NCI-H2081 (cell line): ENCODE data around the gene GYS1.
A peak's percentile ranks its signal among the peaks of the same experiment; 100 is the strongest.

Experiments used
- DNase-seq, 2 experiments: peaks; one replicate each; lab custom pipeline; 2025; lab: John Stamatoyannopoulos, UW

The GYS1 gene

DNA sequence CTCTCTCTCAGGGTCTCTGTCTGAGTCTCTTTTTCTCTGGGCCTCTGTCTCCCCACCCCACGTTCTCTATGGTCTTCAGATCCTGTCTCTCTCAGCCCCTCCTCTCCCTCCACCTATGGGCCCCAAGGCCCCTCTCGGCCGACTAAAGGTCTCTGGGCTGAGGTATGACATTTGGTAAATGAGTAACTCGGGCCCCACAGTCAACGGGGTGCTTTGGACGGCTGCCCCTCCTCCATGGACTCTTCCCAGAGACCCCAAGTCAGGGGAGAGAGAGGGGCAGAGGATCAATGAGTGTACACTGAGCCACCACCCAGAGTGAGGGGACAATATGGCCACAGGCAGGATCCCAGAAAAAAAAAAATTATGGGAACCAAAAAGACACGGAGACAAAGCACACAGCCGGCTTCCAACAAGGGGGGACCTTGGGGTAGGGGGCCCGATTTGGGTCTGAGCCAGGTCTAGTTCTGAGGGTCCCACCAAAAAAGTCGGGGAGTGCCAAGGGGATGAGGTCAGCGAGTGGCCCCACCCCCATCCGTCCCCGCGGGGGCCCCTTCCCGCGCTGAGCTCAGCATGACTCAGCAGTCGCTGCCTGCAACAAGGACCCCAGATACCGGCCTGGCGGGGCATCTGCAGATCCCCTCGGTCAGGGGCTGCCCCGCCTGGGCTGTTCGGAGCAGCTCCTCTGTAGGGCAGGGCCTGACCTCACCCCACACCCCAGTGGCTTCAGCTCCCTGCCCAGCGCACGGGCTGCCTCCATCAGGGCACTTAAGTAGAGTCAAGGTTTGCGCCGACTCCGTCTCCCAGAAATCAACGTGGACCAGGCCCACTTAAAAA, 29.5 kb downstream of the GYS1 start:
- DNase-seq = no peak

DNA sequence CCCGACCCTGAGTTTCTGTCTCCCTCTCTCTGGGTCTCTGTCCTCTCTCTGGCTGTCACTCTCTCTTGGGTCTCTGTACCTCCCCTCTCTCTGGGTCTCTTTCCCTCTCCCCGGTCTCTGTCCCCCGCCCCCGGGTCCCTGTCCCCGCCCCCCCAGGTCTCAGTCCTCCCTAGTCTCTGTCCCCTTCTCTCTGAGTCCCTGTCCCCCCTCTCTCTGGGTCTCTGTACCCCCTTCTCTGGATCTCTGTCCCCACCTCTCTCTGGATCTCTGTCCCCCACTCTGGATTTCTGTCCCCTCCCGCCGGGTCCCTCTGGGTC, 30.3 kb downstream of the GYS1 start:
- DNase-seq = no peak

DNA sequence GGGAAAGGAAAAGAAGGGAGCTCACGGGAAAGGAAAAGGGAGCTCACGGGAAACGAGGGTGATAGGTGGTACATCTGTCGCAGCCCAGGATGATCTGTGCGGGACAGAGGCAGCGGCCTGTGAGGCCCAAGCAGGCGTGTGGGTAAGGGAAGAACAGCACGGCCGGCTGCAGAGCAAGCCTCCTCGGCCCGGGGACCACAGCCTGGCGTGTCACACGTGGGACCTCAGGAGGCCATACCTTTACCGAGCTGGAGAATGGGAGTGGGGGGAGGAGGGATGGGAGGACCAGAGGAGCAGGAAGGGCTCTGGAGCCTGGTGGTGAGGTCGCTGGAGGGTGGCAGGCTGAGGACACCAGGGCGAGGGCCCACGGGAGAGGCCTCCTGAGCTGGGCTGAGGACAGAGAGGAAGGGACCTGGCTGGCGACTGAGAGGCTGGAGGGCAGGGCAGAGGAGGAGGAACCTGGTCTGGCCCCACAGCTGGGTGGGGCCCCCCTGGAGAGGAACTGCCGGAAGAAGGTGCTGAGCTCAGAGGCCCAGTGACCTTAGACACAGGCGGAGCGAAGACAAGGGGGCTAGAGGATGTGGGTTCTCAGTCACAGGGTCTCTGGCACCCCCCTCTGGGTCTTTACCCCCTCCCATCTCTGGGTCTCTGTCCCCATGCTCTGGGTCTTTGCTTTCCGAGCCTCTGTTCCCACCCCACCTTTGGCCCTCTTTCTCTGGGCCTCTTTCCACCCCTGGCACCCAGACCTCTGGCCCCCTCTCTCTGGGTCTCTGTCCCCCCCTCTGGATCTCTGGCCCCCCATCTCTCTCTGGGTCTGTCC, 30.9 kb downstream of the GYS1 start:
- no peak for DNase-seq

DNA sequence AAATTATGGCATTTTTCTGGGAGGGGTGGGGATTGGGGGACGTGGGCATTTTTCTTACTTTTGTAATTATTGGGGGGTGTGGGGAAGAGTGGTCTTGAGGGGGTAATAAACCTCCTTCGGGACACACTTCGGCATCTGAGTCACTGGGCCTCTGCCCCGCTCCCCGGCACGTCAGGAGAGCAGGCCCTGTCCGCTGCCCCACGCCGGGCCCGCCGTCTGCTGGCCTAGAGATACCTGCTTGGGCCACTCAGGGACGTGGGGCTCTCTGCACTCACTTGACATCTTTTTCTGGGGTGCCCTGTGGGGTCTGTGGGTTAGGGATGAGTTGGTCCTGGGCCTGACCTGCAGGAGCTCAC, 31.5 kb downstream of the GYS1 start:
- no peak for DNase-seq

DNA sequence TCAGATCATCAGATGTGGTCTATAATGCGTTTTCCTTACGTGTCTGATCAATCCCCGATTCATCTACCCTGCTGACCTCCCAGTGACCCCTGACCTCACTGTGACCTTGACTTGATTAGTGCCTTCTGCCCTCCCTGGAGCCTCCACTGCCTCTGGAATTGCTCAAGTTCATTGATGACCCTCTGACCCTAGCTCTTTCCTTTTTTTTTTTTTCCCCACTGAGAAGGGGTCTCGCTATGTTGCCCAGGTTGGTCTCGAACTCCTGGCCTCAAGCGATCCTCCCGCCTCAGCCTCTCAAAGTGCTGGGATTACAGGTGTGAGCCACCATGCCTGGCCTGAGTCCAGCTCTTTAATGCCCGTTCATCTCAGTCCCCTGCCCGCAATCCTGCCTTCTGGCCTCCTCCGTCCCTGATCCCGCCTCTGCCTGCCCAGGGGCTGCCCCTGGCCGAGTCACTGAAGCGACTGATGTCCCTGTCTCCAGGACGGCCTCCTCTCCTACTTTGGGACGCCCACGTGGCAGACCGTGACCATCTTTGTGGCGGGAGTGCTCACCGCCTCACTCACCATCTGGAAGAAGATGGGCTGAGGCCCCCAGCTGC, 32.0 kb downstream of the GYS1 start:
- no peak for DNase-seq

DNA sequence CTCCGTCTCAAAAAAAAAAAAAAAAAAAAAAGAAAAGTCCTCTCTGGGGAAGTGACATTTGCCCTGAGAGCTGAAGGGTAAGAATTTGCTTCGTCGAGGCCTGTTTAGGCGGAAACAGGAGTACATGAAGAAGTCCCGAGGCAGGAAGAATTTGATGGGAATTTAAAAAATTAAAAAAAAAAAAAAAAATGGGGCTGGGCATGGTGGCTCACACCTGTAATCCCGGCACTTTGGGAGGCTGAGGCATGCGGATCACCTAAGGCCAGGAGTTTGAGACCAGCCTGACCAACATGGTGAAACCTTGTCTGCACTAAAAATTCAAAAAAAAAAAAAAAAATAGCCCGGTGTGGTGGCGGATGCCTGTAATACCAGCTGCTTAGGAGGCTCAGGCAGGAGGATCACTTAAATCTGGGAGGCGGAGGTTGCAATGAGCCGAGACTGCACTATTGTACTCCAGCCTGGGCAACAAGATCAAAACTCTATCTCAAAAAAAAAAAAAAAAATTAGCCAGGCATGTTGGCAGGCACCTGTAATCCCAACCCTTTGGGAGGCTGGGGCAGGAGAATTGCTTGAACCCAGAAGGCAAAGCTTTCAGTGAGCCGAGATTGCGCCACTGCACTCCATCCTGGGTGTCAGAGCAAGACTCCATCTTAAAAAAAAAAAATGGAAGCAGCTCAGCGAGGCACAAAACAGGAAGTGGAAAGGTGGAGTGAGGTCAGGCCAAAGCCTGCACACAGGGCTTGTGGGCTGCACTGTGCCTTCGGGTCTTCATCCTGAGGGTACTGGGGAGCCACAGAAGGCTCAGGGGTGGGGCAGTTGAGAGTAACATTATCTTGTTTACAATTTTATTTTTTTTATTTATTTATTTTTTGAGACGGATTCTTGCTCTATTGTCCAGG, 33.5 kb downstream of the GYS1 start:
- no peak for DNase-seq

DNA sequence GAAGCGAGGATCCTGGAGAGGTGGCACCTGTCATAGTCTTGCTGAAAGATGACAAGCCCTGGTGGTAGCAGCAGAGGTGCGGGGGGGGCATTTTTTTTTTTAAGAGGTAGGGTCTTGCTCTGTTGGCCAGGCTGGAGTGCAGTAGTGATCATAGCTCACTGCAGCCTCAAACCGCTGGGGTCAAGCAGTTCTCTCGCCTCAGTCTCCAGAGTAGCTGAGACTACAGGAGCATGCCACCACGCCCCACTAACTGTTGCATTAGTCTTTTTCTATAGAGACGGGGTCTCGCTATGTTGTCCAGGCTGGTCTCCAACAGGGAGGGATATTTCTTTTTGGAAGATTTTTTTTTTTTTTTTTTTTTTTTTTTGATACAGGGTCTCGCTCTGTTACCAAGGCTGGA, 35.1 kb downstream of the GYS1 start:
- no peak for DNase-seq

DNA sequence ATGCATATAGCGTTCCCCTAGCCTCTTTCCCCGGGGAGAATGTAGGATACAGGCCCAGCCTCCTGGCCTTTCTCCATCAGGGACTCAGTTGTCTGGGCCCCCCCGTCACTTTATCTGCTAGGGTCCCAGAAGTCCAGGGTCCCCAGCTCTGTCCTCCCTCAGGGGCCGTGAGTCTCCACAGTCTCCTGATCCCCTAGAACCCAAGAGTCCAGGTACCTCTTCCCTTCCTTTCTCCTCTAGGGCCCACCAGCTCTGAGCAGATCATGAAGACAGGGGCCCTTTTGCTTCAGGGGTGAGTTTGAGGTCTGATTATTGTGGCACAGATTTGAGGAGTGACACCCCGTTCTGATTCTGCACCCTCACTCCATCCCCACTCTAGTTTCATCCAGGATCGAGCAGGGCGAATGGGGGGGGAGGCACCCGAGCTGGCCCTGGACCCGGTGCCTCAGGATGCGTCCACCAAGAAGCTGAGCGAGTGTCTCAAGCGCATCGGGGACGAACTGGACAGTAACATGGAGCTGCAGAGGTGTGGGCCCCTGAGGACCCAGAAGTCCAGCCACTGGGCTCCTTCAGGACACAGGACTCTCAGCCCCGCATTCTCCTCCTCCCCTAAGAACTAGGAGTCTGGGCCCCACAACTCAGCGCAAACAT, 37.7 kb downstream of the GYS1 start:
- no peak for DNase-seq

DNA sequence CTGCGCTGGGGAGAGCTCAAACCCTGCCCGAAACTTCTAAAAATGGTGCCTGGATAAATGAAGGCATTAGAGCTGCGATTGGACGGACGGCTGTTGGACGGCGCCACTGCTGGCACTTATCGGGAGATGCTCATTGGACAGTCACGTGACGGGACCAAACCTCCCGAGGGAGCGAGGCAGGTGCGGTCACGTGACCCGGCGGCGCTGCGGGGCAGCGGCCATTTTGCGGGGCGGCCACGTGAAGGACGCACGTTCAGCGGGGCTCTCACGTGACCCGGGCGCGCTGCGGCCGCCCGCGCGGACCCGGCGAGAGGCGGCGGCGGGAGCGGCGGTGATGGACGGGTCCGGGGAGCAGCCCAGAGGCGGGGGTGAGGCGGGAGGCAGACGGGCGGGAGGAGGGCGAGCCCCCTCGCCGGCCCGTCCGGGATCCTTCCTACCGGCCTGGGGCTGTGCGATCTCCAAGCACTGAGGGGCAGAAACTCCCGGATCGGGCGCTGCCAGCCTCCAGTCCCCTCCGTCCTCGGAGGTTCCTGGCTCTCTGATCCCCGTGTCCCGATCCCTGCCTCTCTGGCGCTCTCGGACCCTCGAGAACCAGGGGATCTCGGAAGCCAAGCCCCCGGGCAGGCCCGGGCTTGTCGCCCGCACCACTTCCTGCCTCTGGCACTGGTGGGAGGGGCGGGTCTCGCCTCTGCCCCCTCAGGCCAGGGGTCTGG, 38.4 kb downstream of the GYS1 start, which contains the start of gene BAX:
TSS of gene BAX (plus strand) at position 281 of the 713 bp plus-strand sequence. CDS start at position 335, 54 bp downstream.
- peak; percentile 96 to 98 for DNase-seq

DNA sequence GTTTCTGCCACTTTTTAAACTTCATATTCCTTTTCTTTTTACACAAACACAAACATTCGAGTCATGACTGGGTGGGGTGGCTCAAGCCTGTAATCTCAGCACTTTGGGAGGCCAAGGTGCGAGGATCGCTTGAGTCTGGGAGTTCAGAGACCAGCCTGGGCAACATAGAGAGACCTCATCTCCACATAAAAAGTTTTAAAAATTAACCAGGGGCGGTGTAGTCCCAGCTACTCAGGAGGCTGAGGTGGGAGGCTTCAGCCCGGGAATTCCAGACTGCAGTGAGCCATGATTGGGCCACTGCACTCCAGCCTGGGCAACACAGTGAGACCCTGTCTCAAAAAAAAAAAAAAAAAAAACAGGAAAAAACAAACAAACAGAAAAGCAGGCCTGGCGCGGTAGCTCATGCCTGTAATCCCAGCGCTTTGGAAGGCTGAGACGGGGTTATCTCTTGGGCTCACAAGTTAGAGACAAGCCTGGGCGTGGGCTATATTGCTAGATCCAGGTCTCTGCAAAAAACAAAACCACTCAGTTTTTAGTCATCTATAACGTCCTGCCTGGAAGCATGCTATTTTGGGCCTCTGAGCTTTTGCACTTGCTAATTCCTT, 39.0 kb downstream of the GYS1 start:
- DNase-seq = no peak

DNA sequence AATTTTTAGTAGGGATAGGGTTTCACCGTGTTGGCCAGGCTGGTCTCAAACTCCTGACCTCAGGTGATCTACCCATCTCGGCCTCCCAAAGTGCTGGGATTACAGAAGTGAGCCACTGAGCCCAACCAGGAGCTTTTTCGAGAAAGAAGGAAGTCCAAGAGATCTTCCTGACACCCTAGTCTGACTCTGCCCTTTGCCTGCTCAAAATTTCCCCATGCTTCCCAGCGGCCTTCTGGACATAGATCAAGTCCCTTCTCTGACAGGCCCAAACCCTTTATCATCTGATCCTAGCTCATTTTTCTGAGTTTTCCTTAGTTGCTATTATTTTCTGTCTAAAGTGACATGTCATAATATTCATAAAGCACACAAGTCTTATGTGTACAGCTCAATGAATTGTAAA, 40.0 kb downstream of the GYS1 start:
- DNase-seq = no peak

DNA sequence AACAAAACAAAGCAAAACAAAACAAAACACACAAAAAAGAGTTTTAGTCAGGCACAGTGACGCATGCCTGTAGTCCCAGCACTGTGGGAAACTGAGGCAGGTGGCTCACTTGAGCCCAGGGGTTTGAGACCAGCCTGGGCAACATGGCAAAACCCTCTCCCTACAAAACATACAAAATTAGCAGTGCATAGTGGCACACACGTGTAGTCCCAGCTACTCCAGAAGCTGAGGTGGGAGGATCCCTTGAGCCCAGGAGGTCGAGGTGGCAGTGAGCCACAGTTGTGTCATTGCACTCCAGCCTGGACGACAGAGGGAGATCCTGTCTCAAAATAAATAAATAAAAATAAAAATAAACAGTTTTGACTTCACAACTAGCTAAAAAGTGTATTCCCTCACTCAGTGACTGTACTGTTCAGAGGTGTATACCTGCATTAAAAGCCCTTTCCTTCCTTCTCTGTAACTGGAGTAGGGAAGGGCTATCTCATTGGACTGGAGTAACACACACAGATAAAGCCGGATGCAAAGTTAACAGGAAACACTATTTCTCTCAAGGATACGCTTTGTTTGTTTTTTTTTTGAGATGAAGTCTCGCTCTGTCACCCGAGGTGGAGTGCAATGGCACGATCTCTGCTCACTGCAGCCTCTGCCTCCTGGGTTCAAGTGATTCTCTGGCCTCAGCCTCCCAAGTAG, 42.1 kb downstream of the GYS1 start:
- no peak for DNase-seq

DNA sequence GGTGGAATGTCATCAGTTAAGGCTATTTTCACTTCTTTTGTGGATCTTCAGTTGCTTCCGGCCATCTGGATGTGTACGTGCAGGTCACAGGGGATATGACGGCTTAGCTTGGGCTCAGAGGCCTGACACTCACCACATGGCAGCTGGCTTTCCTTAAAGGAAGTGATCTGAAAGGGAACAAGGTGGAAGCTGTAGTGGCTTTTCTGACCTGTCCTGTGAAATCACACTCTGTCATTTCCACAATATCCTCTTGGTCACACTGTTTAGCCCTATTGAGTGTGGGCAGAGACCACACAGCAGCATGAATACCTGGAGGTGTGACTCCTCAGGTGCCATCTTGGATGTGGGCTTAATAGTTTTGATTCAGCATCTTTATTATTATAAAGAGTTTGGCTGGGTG, 43.0 kb downstream of the GYS1 start:
- DNase-seq = no peak

DNA sequence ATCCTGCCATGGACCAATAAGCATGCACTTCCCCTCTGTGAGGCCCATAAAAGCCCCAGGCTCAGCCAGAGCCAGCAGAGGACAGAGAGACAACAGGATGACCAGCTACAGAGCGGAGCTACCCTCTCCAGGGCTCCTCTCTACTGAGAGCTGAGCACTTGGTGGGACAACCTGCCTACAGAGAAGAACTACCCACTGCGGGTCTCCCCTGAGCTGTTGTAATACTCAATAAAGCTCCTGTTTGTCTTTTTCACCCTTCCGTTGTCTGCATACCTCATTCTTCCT, 45.9 kb downstream of the GYS1 start:
- DNase-seq = no peak

DNA sequence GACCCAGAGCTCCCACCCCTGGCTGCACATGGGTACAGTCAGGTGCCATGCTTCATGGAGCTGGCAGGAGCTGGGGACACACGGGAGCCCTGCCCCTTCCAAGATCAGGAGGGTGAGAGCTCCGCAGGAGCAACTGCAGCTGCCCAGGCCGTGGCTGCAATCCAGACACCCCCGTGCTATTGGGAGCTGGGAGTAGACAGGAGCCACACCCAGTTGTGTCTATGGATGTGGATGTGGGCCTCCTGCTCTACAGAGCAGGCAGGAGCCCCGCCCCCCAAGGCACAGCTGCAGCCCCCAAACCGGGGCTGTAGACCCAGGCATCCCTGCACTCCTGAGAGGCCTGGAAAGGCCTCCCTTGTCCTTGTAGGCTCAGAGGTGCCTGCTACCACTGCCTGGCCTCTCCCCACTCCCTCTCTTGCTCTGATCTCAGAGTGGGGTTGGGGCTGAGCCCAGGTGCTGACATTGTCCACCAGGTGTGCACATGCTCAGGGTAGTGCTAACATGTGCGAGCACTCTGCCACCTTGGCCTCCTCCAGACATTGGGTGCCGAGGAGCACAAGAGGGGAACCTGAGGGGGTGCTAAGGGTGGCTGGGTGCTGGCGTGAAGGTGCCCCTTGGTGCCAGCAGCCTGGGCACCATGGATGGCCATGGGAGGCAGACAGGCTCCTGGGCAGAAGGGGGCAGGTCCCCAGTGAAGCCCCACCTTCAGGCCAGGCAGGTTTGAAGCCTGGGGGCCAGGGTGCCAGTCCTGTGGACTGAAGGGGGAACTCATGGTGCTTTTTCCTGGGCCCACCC, 46.4 kb downstream of the GYS1 start:
- DNase-seq = no peak

DNA sequence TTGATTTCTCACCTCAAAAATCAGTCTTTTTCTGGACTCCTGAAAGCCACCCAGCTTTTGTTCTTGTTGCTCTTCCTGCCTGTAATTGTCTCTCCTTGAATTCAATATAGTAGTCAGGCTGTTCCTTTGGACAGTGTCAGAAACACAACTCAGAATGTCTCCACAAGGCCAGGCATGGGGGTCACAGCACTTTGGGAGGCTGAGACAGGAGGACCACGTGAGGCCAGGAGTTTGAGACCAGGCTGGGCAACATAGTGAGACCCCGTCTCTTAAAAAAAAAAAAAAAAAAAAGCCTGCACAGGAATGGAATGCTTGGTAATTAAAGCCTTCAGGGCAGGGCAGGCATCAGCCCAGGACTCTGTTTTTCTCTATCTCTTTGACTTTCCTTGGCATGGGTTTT, 47.3 kb downstream of the GYS1 start:
- DNase-seq = no peak

DNA sequence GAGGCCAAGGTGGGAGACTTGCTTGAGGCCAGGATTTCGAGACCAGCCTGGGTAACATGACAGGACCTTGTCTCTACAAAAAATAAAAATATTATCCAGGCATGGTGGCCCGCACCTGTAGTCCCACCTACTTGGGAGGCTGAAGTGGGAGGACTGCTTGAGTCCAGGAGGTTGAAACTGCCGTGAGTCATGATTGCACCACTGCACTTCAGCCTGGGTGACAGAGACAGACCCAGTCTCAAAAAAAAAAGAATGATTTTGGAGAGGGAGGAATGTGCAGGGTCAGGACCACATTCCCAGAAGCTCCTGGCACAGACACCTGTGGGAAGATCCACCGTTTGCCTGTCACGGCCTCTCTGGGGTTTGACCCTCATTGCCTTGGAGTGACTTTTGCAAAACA, 47.7 kb downstream of the GYS1 start:
- DNase-seq = no peak

DNA sequence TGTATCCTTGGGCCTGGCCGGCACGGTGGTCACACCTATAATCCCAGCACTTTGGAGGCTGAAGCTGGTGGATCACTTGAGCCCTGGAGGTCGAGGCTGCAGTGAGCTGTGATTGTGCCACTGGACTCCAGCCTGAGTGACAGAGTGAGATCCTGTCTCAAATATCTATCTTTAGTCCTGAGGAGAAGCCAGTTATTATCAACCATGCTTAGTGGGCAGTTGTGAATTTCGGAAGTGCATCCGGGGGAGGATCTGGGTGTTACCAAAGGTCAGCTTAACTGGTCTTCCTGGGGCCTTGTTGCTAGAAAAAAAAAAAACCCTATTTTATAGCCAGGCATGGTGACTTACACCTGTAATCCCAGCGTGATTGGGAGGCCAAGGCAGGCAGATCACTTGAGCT, 50.0 kb downstream of the GYS1 start:
- no peak for DNase-seq

DNA sequence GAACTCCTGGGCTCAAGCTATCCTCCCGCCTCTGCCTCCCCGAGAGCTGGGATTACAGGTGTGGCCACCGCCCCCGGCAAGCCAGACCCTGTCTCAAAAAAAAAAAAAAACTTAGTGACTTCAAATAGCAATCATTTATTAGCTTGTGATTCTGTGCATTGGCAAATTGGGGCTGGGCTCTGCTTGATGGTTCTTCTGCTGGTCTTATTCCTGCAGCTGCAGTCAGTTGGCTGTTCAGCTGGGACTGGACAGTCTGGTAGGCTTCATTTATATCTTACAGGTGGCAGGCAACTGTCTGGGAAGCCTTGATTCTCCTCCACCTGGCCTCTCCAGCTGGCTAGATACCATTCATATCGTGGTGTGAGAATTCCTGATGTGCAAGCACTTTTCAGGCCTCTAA, 52.2 kb downstream of the GYS1 start:
- DNase-seq = no peak
